TTC549 (cell line): ENCODE data around the gene KIF22.

Source experiments
- FAIRE-seq: peaks from 2 replicates; lab custom pipeline; 2012; peaks lifted over from hg19 to GRCh38; lab: Jason Lieb, UNC

Gene KIF22

DNA sequence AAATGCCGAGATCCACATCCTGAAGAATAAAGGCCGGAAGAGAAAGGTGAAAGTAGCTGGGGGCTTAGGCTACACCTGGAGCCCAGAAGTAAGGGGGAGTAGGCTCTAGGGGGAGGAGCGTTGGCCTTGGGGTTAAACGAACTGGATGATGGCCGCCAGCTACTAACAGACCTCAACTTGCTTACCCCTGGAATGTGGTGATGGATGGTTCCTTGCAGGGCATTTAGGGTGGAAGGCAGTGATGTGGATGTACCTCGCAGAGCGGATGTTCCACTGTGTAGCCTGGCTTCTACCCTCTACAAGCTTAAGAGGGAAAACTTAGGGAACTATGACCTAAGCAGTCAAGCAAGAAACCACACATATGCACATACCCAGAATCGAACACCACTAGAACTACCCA is 13.5 kb downstream of the KIF22 start:
- no peak for FAIRE-seq

DNA sequence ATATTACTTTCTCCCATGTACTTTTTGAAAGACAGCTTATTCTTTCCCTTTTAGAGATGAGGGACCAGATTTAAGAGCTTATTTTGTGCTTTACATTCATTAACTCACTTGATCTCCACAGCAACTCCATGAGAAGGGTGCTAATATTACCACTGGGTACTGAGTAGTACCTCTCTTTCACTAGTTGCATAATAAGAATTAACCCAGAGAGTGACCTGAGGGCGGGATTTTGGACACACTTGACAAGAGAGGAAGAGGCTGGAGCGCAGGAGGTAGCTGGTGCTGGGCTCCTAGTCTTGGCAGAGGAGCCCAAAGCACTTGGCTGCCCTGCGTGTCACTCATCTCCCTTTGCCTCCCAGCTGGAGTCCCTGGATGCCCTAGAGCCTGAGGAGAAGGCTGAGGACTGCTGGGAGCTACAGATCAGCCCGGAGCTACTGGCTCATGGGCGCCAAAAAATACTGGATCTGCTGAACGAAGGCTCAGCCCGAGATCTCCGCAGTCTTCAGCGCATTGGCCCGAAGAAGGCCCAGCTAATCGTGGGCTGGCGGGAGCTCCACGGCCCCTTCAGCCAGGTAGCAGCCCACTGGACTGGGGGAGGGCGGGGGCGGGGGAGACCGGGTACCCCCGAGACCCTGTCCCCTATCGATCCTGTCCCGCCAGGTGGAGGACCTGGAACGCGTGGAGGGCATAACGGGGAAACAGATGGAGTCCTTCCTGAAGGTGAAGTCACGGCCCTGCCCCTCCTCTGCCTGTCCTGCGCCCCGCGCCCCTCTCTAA is 14.1 kb downstream of the KIF22 start:
- FAIRE-seq, result no peak

DNA sequence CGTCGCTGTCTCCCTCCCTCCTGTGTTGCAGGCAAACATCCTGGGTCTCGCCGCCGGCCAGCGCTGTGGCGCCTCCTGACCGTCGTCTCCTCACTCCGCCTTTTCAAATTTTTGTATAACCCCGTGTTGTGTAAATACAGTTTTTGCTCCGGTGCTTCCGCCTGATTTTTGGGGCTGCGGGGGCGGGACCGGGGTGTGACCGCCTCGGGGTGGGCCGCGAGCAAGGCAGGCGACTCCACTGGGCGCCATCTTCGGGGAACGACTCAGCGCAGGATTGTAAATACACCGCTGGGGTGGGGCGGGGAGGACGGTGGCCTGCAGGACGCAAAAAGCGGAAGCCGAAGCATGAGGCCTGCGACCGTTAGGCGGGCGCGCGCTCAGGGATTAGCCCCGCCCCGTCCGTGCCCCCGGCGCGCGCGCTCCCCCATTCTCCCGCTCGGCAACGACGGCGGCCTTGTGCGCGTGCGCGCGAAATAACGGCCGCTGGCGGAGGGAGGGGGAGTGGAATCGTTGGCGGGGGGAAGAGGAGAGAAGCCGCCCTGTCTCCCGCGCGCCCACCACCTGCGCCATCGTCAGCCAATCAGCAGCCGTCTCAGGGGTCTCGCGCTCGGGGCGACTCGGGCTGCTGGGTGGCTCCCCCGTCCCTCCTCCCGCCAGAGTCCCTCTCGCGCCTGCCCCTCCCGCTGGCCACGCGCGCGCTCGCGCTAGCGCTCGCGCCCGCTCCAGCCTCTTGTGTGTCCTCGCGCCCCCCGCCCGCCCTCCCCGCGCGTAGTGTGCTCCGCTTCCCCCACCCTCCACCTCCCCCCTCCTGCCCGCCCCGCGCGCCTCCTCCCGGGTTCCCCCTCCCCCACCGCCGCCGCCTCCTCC is 14.9 kb downstream of the KIF22 start:
- no peak for FAIRE-seq

DNA sequence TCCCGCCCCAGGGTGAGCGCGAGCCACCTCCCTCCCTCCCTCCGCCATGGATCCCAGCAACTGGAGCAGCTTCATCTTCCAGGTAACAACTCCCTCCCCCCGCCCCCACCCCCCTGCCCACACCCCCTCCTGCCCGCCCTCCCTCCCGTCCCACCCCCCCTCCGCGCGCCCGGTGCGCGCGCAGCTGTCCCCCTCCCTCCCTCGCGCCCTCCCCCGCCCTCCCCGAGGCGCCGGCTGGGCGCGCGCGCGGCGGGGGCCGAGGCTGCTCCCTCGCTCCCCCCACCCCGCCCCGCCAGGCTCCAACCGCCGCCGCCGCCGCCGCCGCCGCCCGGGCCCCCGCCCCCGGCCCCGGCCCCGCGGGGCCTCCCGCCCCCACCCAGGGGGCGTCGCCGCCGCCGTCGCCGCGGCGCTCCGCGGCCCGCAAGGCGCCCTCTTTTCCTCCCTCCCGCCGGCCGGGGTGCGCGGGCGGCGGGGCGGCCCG is 15.6 kb downstream of the KIF22 start, which contains the start of gene MAZ:
TSS of gene MAZ (plus strand) at position 431 of the 481 bp plus-strand sequence. CDS start 173 bp downstream, outside the sequence.
- no peak for FAIRE-seq

DNA sequence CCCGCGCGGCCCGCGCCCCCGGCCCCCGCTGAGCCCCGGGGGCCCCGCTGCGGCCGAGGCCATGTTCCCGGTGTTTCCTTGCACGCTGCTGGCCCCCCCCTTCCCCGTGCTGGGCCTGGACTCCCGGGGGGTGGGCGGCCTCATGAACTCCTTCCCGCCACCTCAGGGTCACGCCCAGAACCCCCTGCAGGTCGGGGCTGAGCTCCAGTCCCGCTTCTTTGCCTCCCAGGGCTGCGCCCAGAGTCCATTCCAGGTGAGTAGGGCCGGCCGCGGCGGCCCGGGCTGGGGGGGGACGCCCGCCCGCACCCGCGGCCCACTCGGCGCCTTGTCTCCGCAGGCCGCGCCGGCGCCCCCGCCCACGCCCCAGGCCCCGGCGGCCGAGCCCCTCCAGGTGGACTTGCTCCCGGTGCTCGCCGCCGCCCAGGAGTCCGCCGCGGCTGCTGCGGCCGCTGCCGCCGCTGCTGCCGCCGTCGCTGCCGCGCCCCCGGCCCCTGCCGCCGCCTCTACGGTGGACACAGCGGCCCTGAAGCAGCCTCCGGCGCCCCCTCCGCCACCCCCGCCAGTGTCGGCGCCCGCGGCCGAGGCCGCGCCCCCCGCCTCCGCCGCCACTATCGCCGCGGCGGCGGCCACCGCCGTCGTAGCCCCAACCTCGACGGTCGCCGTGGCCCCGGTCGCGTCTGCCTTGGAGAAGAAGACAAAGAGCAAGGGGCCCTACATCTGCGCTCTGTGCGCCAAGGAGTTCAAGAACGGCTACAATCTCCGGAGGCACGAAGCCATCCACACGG is 16.3 kb downstream of the KIF22 start:
- FAIRE-seq, result no peak

DNA sequence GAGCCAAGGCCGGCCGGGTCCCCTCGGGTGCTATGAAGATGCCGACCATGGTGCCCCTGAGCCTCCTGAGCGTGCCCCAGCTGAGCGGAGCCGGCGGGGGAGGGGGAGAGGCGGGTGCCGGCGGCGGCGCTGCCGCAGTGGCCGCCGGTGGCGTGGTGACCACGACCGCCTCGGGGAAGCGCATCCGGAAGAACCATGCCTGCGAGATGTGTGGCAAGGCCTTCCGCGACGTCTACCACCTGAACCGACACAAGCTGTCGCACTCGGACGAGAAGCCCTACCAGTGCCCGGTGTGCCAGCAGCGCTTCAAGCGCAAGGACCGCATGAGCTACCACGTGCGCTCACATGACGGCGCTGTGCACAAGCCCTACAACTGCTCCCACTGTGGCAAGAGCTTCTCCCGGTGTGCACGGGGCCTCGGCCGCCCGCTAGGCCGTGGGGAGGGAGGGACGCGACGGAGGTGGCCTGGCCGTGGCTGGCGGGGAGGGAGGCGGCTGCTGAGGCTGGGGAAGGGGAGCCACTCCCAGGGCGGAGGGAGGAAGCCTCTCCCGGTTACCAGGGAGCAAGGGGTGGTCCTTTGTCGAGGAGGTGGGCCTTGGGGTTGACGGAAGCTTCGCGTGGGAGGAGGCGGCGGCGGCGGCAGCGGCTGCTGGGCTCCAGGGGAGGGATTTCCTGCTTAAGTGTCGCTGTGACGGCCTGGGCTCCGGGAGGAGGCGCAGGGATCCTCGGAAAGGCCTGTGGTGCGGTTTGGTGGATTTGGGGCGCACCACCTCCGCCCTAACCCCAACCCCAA is 17.1 kb downstream of the KIF22 start:
- FAIRE-seq, result no peak

DNA sequence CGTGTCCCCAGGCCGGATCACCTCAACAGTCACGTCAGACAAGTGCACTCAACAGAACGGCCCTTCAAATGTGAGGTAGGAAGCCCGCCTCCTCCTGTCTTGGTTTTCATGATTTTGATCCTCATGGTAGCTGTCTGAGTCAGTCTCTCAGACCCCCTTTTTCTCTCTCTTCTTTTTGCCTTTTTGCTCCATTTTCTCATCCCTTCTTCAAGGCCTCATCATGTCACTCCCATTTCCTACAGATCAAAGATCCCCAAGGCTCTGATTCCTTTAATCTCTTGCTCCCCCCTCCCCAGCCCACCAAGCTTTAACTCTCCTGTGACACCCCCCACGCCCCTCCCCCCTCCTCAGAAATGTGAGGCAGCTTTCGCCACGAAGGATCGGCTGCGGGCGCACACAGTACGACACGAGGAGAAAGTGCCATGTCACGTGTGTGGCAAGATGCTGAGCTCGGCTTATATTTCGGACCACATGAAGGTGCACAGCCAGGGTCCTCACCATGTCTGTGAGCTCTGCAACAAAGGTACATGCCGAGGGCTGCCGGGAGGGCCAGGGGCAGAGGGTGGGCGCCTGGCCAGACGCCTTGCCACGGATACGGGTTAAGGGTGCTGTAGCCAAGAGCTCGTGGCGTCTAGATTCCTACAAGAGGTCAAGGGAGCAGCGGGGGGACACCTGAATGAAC is 17.8 kb downstream of the KIF22 start:
- FAIRE-seq, result no peak

DNA sequence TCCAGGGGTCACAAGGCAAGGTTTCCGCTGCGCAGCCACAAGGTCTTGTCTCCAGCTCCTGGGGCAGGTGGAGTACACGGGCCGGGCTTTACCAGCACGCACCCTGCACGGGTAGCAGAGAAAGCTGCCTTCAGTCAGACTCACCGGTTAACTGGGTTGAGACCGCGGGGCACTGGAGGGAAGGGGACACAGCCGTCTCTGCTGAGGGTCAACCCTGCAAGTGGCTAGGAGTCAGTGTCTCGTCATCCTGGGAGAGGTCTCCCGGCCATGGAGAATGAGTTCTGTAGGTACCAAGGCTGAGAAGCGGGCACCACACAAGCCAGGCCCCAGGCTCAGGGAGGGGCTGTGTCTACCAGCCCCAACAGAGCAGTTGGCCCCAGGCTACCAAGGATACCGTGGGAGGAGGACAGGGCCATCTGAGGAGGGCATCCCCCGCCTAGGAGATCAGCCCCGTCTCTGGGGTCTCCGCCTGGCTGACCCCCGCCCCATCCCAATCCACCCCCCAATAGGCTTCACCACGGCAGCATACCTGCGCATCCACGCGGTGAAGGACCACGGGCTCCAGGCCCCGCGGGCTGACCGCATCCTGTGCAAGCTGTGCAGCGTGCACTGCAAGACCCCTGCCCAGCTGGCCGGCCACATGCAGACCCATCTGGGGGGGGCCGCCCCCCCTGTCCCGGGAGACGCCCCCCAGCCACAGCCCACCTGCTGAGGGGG is 18.6 kb downstream of the KIF22 start:
- FAIRE-seq, result no peak

DNA sequence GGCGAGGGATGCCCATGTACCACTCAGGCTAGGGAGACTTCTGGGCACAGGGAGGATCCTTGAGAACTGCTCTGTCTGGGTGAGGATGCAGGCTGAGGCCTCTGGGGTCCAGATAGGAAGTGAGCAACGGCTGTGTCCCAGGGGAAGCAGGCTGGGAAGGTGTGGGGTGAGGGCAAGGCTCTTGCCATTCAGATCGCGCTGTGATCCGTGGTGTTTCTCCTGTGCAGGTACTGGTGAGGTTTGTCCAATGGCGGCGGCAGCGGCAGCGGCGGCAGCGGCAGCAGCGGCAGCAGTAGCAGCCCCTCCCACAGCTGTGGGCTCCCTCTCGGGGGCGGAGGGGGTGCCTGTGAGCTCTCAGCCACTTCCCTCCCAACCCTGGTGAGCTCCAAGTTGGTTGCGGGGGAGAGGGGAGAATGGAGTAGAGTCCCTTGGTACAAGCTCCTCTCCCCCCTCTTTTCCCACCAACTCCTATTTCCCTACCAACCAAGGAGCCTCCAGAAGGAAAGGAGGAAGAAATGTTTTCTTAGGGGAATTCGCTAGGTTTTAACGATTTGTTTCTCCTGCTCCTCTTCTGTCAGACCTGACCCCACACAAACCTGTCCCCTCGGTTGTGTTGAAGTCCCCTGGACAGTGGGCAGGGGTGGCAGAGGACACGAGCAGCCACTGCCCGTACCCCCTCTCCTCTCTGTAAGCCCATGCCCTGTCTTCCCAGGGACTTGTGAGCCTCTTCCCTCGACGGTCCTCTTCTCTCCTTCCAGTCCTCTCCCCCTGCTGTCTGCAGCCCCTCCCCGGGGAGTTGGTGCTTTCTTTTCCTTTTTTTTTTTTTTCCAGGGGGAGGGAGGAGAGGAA is 19.5 kb downstream of the KIF22 start:
- no peak for FAIRE-seq

DNA sequence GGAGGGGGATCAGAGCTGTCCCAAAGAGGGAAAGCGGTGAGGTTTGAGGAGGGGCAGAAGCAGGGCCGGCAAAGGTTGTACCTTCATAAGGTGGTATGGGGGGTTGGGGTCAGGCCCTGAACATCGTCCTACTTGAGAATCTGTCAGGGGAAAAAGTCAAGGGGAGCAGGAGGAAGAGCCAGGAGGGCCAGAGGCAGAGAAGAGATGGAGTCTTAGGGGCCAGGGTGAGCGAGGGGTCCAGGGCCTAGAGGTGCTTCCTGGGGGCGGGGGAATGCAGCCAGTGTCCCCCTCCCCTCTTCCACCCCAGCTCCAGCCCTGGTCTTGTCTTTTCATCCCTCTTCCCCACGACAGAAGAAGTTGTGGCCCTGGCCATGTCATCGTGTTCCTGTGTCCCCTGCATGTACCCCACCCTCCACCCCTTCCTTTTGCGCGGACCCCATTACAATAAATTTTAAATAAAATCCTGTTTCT is 20.2 kb downstream of the KIF22 start:
- FAIRE-seq, result no peak

DNA sequence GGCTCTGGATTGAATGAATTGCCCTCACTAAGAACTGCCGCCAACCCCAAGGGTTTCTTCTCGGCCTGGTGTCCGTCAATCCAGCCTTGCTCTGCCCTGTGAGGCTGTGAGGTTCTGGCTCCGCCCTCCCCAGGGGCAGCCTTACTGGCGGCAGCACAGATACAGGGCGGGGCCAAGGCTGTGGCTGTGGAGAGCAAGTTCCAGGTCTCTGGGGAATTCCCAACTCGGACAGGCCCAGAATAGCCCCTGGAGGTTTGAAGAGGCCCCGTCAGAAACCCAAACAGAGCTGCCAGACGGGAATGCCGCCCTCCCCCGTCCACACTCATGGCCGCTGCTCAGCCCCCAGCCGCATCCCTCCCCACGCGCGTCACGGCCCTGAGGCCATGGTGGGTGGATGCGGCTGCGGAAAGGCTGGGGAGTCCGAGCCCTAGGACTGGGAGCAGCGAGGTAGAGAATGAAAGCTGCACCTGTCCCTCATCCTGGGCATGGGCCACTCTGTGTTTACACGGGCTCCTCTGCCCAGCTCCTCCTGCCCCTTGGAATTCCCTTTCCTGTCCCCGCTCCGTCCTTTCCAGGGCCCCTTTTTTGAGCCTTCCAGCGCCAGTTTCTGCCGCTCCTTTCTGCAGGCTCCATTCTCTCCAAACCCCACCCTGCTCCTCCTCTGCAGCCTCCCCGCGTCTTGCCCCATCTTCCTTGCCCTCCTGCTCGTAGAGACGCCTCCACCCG is 20.8 kb downstream of the KIF22 start:
- peak; percentile 96 for FAIRE-seq

DNA sequence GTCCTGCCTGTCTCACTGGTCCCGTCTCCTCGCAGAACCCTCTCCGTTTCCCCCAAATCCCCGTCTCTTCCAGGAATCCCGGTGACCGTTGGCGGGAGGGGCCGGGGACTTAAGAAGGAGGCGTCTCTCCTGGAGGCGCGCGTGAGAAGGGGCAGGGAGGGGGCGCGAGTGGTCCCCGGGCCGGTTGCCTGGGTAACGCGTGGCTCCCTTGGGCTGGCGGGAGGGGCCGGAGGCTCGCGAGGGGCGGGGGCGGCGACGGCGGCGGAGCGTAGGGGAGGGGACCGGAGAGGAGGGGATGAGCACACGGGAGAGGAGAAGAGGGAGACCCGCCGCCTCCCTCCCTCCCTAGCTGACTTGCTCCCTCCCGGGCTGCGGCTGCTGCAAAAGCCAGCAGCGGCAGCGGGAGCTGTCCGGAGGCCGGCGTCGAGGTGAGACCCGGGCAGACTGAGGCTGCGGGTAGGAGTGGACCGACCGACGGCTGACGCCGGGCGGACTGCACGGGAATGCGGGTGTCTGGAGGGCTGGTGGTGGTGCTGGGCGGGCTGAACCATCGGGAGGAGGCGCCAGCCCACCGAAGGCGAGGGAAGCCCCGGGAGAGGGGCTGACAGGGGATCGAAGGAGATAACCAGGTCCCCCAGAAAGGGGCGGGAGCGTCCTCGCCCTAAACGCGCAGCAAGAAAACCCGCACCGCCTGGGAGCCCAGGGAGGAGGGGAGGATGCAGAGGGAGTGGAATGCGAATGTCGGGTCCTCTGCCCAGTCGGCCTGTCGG is 21.5 kb downstream of the KIF22 start, which contains the start of gene PRRT2:
TSS of gene PRRT2 (plus strand) at position 298 of the 770 bp plus-strand sequence. CDS start 862 bp downstream, outside the sequence.
- no peak for FAIRE-seq

DNA sequence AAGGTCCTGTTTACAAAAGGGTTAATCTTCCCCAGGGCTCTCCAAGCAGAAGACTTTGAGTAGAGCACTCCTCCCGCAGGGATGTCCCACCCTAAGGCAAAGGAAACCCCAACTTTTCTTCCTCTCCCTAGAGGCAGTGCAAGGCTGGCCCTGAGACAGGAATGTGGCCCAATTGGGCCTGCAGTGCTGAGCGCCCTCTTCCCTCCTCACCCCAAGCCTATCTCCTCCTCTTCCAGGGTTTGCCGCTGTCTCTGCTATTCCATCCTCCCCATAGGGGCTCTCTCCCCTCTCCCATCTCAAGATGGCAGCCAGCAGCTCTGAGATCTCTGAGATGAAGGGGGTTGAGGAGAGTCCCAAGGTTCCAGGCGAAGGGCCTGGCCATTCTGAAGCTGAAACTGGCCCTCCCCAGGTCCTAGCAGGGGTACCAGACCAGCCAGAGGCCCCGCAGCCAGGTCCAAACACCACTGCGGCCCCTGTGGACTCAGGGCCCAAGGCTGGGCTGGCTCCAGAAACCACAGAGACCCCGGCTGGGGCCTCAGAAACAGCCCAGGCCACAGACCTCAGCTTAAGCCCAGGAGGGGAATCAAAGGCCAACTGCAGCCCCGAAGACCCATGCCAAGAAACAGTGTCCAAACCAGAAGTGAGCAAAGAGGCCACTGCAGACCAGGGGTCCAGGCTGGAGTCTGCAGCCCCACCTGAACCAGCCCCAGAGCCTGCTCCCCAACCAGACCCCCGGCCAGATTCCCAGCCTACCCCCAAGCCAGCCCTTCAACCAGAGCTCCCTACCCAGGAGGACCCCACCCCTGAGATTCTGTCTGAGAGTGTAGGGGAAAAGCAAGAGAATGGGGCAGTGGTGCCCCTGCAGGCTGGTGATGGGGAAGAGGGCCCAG is 22.4 kb downstream of the KIF22 start:
- no peak for FAIRE-seq

DNA sequence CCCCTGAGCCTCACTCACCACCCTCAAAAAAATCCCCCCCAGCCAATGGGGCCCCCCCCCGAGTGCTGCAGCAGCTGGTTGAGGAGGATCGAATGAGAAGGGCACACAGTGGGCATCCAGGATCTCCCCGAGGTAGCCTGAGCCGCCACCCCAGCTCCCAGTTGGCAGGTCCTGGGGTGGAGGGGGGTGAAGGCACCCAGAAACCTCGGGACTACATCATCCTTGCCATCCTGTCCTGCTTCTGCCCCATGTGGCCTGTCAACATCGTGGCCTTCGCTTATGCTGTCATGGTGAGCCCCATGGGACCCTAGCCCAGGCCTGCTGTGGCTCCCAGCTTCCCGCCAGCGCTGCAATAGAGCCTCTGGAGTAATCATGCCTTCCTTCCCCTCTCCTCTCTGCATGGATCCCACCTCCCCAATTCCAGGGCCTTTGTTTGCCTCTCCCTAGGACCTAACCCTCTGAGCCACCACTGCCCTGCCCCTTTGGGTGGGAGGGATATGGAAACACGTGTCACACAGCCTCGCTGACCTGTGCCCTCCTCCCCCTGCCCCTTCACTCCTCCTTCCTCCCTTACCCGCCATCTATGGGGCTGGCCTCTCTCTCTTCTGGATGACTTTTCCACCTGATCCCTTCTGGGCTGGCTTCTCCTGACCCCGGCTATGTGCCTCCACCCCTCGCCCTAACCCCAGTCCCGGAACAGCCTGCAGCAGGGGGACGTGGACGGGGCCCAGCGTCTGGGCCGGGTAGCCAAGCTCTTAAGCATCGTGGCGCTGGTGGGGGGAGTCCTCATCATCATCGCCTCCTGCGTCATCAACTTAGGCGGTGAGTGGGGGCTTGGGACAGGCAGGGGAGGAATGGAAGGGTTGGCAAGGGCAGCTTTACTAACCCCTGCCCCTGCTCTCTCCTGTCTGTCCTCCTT is 23.4 kb downstream of the KIF22 start:
- no peak for FAIRE-seq

DNA sequence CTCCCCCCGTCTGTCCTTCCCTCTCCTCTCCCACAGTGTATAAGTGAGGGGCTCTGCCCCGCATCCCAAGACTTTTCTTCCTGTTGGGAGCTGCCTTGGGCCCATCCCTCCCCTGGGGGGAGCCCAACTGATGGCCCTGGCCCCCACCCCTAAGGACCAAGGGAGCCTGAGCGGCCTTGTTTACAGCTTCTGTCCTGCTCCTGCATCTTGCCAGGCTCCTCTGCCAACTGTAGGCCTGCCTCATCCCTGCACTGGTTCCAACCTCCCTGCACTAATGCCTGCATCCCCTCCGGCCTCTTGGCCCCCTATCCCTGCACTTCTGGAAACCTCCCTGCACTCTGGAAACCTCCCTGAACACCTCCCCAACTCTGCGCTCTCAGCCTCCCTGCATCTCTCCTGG is 24.0 kb downstream of the KIF22 start:
- FAIRE-seq, result no peak
